Osteoblast (primary cell): ENCODE data around the gene WDR12. TPM values are rescaled to one million over a fixed set of nuclear protein-coding genes. Genes with fewer than 3 reads are reported as not detected.
A peak's percentile ranks its signal among the peaks of the same experiment; 100 is the strongest.
"Not testable (repeated sequence)": the region's sequence is repeated elsewhere in the genome, so short reads cannot be mapped to it uniquely, and the experiment has no call there.

Experiments
- DNase-seq: peaks from one replicate; pipeline ENCODE4 v3.0.0; 2011; ENCODE audit warnings: low spot score, mixed read lengths; ENCODE audit not compliant: insufficient read length; ENCODE audit errors: missing footprints
- H2AFZ ChIP-seq: 2 replicates; pipeline ENCODE4 v1.6.0; 2011; ENCODE audit warnings: mild to moderate bottlenecking, low read length
- H3K27ac ChIP-seq: 2 replicates; pipeline ENCODE4 v1.5.1; 2011; ENCODE audit warnings: mild to moderate bottlenecking, low read depth, low read length, moderate library complexity
- H3K27me3 ChIP-seq: 2 replicates; pipeline ENCODE4 v1.6.0; 2012; ENCODE audit warnings: mild to moderate bottlenecking, control low read depth, inconsistent platforms, low read length, moderate library complexity; ENCODE audit not compliant: insufficient read depth
- H3K36me3 ChIP-seq: 2 replicates; pipeline ENCODE4 v1.5.1; 2011; ENCODE audit warnings: mild to moderate bottlenecking, low read length, control low read depth, moderate library complexity; ENCODE audit not compliant: insufficient read depth
- H3K4me1 ChIP-seq: 2 replicates; pipeline ENCODE4 v1.5.1; 2011; ENCODE audit warnings: mild to moderate bottlenecking, low read length, control low read depth, moderate library complexity; ENCODE audit not compliant: insufficient read depth
- H3K4me2 ChIP-seq: 2 replicates; pipeline ENCODE4 v1.6.0; 2011; ENCODE audit warnings: mild to moderate bottlenecking, low read length; ENCODE audit not compliant: insufficient read depth
- H3K4me3 ChIP-seq: fragments of 200-600 bp; sonication (generic); 3 replicates; pipeline ENCODE4 v1.5.1; 2012; ENCODE audit warnings: mild to moderate bottlenecking, low read length, inconsistent platforms; ENCODE audit not compliant: insufficient read depth
- H3K79me2 ChIP-seq: 2 replicates; pipeline ENCODE4 v1.6.0; 2012; ENCODE audit warnings: mild to moderate bottlenecking, low read length, control low read depth, inconsistent platforms; ENCODE audit not compliant: insufficient read depth
- H3K9me3 ChIP-seq: 2 replicates; pipeline ENCODE4 v1.5.1; 2011; ENCODE audit warnings: low read depth, low read length, control low read depth
- H4K20me1 ChIP-seq: 2 replicates; pipeline ENCODE4 v1.6.0; 2012; ENCODE audit warnings: mild to moderate bottlenecking, low read length, control low read depth; ENCODE audit not compliant: insufficient read depth
- CTCF ChIP-seq: IDR thresholded peaks from 2 replicates; pipeline ENCODE4 v1.5.1; 2011; ENCODE audit warnings: mild to moderate bottlenecking, low read depth, low read length, moderate library complexity; ENCODE audit errors: extremely low read depth
- total RNA-seq: library from RNA; depleted of rRNA; stranded (reverse); fragments of >200 nt; gene quantifications from 2 replicates; pipeline ENCODE4 v1.2.3, GENCODE V29; 2012

The WDR12 gene
- total RNA-seq, 1 donor = 21.4 TPM

GRCh38 chr2:202858601-202859000, 52.9 kb downstream of the WDR12 start:
- no peak for TF ChIP-seq CTCF
- no peak overlapping the region for H3K4me2 ChIP-seq
- H3K27ac ChIP-seq = no peak overlapping the region
- no peaks in the 10 kb centered on the region for H3K79me2 ChIP-seq
- DNase-seq = no peak
- no peaks in the 10 kb centered on the region for H3K4me1 ChIP-seq
- no peak overlapping the region for H3K4me3 ChIP-seq
- no peaks in the 10 kb centered on the region for H4K20me1 ChIP-seq
- no peaks in the 10 kb centered on the region for H3K27me3 ChIP-seq
- no peak overlapping the region for H2AFZ ChIP-seq
- H3K9me3 ChIP-seq = no peaks in the 10 kb centered on the region
- H3K36me3 ChIP-seq = no peaks in the 10 kb centered on the region

GRCh38 chr2:202849343-202849742, 62.1 kb downstream of the WDR12 start:
- not testable (repeated sequence) for H3K4me3 ChIP-seq, H4K20me1 ChIP-seq, H3K36me3 ChIP-seq, H3K4me1 ChIP-seq, H3K27me3 ChIP-seq, H3K27ac ChIP-seq, H3K79me2 ChIP-seq, H3K9me3 ChIP-seq, H3K4me2 ChIP-seq, DNase-seq
- H2AFZ ChIP-seq = peak overlapping the region; percentile 68

- no peaks in the 10 kb centered on the region for H3K4me1 ChIP-seq
- no peak overlapping the region for H3K27ac ChIP-seq
- no peak for DNase-seq
- H3K36me3 ChIP-seq = no peaks in the 10 kb centered on the region
- no peak overlapping the region for H3K4me2 ChIP-seq
- no peak for TF ChIP-seq CTCF
- H4K20me1 ChIP-seq = no peaks in the 10 kb centered on the region
- no peaks in the 10 kb centered on the region for H3K27me3 ChIP-seq
- no peaks in the 10 kb centered on the region for H3K79me2 ChIP-seq
- no peak overlapping the region for H3K4me3 ChIP-seq
- H2AFZ ChIP-seq = peak overlapping the region; percentile 68
- H3K9me3 ChIP-seq = no peaks in the 10 kb centered on the region
These were observed 62.7 kb downstream of the WDR12 start for GRCh38 chr2:202848813-202849212.

- H3K4me1 ChIP-seq = no peaks in the 10 kb centered on the region
- H3K4me2 ChIP-seq = no peak overlapping the region
- no peaks in the 10 kb centered on the region for H3K36me3 ChIP-seq
- H3K4me3 ChIP-seq = no peak overlapping the region
- no peak overlapping the region for H3K27ac ChIP-seq
- H3K79me2 ChIP-seq = no peaks in the 10 kb centered on the region
- H3K27me3 ChIP-seq = no peaks in the 10 kb centered on the region
- no peak for TF ChIP-seq CTCF
- no peak overlapping the region for H2AFZ ChIP-seq
- no peaks in the 10 kb centered on the region for H4K20me1 ChIP-seq
- no peak for DNase-seq
- H3K9me3 ChIP-seq = no peaks in the 10 kb centered on the region
These were observed 63.6 kb downstream of the WDR12 start for GRCh38 chr2:202847693-202848524.
